Measurements from ENCODE around the gene GRIK1.

Gene GRIK1

GRCh38 chr21:29642551-29643245 is 297.1 kb downstream of the GRIK1 start:
- Histone ChIP-seq H3K9me3 (no peaks in the 10 kb centered on the region), H3K4me3 (ENCODE audit: low read depth in 1 of 2, low read length in 1 of 2) (no peak overlapping the region), H3K4me1 (ENCODE audit: control insufficient read depth in 1 of 2, insufficient read depth in 1 of 2, low read depth in 1 of 2, low read length in 1 of 2) (peaks cover 16 to 26% of the 10 kb centered on the region in 2 experiments), H3K27ac (no peak overlapping the region), H3K36me3 (no peaks in the 10 kb centered on the region), H3K27me3 (no peaks in the 10 kb centered on the region)
- no peak for TF ChIP-seq CTCF (IDR thresholded peaks at IDR 0.05)

- H3K36me3 ChIP-seq: no peaks in the 10 kb centered on the region
Measured at GRCh38 chr21:29641635-29642550, 297.9 kb downstream of the GRIK1 start.

GRCh38 chr21:29641001-29641634 is 298.7 kb downstream of the GRIK1 start:
- no peak overlapping the region for H3K4me3 ChIP-seq (ENCODE audit: low read depth in 1 of 2, low read length in 1 of 2)
- no peak overlapping the region for H3K27ac ChIP-seq
- TF ChIP-seq CTCF (IDR thresholded peaks at IDR 0.05): no peak
- no peaks in the 10 kb centered on the region for H3K27me3 ChIP-seq
- H3K36me3 ChIP-seq: no peaks in the 10 kb centered on the region
- peaks cover 16 to 26% of the 10 kb centered on the region in 2 experiments for H3K4me1 ChIP-seq (ENCODE audit: control insufficient read depth in 1 of 2, insufficient read depth in 1 of 2, low read depth in 1 of 2, low read length in 1 of 2)
- H3K9me3 ChIP-seq: no peaks in the 10 kb centered on the region

More at GRCh38 chr21:29641635-29642550, 297.9 kb downstream of the GRIK1 start:
- Histone ChIP-seq H3K4me3 (ENCODE audit: low read depth in 1 of 2, low read length in 1 of 2) (no peak overlapping the region), H3K27ac (no peak overlapping the region), H3K9me3 (no peaks in the 10 kb centered on the region), H3K4me1 (ENCODE audit: control insufficient read depth in 1 of 2, insufficient read depth in 1 of 2, low read depth in 1 of 2, low read length in 1 of 2) (peaks cover 16 to 26% of the 10 kb centered on the region in 2 experiments), H3K27me3 (no peaks in the 10 kb centered on the region)
- TF ChIP-seq CTCF (IDR thresholded peaks at IDR 0.05): no peak

GRCh38 chr21:29640080-29640508 is 299.7 kb downstream of the GRIK1 start:
- no peaks in the 10 kb centered on the region for H3K9me3 ChIP-seq
- H3K4me3 ChIP-seq (ENCODE audit: low read depth in 1 of 2, low read length in 1 of 2): no peak overlapping the region
- no peaks in the 10 kb centered on the region for H3K27me3 ChIP-seq
- no peaks in the 10 kb centered on the region for H3K36me3 ChIP-seq
- peak overlapping the region; percentile 65 for H3K27ac ChIP-seq
- TF ChIP-seq CTCF (IDR thresholded peaks at IDR 0.05): no peak
- peaks cover 16 to 26% of the 10 kb centered on the region in 2 experiments for H3K4me1 ChIP-seq (ENCODE audit: control insufficient read depth in 1 of 2, insufficient read depth in 1 of 2, low read depth in 1 of 2, low read length in 1 of 2)

- Histone ChIP-seq H3K27ac (peak overlapping the region; percentile 65), H3K9me3 (no peaks in the 10 kb centered on the region), H3K4me3 (ENCODE audit: low read depth in 1 of 2, low read length in 1 of 2) (no peak overlapping the region), H3K27me3 (no peaks in the 10 kb centered on the region), H3K36me3 (no peaks in the 10 kb centered on the region), H3K4me1 (ENCODE audit: control insufficient read depth in 1 of 2, insufficient read depth in 1 of 2, low read depth in 1 of 2, low read length in 1 of 2) (peaks cover 16 to 26% of the 10 kb centered on the region in 2 experiments)
- TF ChIP-seq CTCF (IDR thresholded peaks at IDR 0.05): no peak
Measured at GRCh38 chr21:29639366-29640079, 300.3 kb downstream of the GRIK1 start.

Data from neutrophil (primary cell).